Suppressor macrophage (primary cell): ENCODE data around the gene SLMAP.
A peak's percentile ranks its signal among the peaks of the same experiment; 100 is the strongest.
"Not testable (repeated sequence)": the region's sequence is repeated elsewhere in the genome, so short reads cannot be mapped to it uniquely, and the experiment has no call there.

Source experiments
- DNase-seq, 4 experiments: peaks; one replicate each; pipeline ENCODE4 v3.0.0-alpha.2; 2020 to 2022

The SLMAP gene

DNA sequence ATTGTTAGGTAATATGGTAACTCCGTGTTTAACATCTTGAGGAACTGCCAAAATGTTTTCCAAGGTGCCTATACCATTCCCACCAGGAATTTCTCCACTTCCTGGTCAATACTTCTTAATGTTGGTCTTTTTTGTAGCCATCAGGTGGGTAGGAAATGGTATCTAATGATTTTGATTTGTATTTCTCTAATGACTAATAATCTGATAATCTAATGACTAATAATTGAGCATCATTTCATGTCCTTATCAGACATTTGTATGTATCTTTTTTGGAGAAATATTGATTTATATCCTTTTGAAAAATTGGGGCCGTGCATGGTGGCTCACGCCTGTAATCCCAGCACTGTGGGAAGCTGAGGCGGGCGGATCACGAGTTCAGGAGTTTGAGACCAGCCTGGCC, 38.8 kb downstream of the SLMAP start:
- DNase-seq = no peak

DNA sequence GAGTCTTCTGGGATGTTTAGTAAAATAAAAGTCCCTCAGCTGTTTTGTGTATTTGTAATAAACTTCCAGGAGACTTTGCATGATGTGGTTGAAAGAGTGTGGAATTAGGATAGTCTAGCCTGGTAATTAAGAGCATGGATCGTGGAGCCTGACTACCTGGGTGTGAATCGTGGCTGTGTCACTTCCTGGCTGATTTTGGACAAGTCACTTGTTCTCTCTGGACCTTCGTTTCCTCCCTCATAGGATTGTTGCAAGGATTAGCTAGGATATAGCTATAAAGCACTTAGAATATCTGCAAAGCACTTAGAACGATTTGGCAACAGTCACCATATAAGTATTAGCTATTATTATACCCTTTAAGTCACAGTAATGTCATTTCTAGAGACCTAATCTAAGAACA, 40.2 kb downstream of the SLMAP start:
- DNase-seq = no peak

DNA sequence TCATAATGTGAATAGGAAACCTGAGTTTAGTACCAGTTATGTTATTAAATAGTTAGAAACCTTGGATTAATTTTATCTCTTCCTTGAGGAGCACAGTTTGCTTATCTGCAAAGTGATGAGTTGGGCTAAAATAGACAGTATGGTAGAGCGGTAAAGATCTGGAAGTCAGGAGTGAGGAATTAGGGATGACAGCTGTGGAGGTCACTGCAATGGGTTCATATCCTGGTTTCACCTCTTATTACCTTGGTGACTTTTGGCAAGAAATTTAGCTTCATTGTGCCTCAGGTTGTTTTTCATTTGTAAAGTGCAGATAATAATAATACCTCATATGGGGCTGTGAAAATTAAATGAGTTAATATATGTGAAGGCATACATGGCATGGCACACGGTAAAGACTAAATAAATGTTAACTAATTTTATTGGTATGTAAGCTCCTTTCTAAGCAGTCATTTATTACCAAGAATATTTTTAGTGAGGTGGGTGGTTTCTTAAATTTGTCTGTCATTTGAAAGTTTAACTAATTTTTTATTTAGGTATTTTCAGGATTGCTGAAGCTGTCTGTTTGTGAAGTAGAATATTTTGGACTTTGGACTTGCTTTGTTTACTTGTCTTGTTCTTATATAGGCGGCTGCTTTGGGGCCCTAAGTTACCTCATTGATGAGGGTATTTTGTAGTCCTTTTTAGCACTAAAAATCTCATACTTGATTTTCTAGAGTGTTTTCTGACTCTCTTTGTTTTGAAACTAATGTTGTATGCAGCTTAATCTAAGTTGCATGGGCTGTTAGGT, 41.8 kb downstream of the SLMAP start:
- no peak for DNase-seq

DNA sequence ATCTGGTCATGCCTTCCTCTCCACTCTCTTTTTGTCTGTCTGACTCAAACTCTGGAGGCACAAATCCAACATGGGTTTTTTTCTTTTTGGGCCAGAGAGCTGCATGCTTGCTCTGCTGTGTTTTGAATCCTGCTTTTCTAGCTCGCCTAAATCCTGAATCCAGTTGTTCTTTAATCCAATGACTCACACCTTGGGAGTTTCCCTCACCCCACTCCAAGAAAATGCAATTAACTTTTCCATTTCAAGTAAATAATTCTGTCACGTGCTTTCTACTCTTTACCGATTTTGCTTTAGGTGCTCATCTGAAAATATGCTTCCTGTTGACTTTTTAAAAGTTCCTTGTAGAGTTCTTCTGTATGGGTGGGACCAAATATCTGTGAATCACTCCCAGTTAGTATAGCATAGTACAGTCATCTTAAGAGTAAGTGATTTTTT, 47.6 kb downstream of the SLMAP start:
- peak in 2 of 4 experiments; percentile 20 to 28 for DNase-seq

DNA sequence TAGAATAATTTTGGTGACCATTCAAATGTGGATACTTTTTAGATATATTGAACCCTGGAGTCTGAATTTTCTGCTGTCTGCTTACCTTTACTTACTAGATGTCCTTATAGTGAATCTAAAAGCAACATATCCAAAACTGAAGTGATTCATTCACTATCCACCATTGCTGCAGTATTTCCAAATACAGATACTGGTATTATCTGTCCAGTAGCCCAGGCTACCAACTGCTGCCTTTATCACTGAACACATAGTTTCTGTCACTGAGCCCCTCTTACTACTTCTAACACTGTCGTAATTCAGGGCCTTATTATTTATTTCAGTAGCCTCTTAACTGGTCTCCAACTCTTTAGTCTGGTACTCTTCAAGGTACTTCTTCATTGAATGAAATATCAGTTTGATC, 49.2 kb downstream of the SLMAP start:
- no peak for DNase-seq

DNA sequence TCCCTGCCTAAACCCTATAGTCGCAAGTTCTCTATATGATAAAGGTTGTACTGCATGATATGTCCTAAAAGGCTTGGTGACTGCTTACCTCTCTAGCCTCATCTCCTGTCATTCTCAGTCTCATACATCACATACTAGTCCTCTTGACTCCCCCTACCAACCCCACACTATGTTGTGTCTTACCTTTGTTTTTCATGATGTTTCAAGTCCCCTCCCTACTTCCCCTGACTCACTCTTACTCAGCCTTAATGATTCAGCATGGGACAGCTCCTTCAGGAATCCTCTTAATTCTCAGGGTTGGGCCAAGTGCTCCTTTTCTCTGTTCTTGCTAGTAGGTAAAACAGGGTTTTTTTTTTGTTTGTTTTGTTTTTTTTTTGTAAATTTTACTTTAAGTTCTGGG, 49.6 kb downstream of the SLMAP start:
- DNase-seq = peak in 1 of 4 experiments; percentile 8

DNA sequence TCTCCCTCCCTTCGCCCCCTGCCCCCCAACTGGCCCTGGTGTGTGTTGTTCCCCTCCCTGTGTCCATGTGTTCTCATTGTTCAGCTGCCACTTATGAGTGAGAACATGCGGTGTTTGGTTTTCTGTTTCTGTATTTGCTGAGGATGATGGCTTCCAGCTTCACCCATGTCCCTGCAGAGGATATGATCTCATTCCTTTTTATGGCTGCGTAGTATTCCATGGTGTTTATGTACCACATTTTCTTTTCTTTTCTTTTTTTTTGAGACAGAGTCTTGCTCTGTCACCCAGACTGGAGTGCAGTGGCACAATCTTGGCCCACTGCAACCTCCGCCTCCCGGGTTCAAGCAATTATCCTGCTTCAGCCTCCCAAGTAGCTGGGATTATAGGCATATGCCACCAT, 50.1 kb downstream of the SLMAP start:
- DNase-seq = not testable (repeated sequence)

DNA sequence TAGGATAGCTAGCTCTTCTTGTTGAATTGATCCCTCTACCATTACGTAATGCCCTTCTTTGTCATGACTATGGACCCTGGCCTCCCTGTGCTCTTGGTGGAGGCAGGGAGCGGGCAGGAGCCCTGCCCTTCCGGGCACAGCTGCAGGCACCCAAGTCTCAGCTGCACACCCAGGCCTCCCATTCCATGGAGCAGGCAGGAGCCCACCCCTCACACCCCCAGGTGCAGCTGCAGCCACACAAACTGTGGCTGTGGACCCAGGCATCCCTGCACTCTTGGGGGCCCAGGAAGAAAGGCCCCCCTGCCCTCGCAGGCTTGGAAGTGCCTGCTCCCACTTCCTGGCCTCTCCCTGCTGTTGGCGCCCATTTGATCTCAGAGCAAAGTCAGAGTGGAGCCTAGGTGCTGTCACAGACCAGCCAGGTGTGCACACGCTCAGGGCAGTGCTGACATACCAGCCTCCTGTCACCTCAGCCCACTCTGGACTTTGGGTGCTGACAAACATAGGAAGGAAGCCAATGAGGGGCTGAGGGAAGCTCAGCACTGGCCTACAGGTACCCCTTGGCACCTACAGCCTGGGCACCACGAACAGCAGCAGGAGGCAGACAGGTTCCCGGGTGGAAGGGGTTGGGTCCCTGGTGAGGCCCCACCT, 53.0 kb downstream of the SLMAP start:
- no peak for DNase-seq

DNA sequence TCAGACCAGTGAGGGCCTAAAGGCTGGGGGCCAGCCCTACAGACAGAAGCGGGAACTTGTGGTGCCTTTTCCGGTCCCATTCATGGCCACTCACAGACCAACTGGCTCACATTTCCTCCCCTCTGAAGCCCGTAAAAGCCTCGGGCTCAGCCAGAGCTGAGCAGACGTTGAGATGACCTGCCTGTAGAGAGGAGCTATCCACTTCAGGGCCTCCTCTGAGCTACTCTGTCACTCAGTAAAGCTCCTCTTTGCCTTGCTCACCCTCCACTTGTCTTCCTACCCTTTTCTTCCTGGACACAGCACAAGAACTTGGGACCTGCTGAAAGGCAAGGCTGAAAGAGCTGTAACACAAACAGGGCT, 53.5 kb downstream of the SLMAP start:
- DNase-seq = no peak

DNA sequence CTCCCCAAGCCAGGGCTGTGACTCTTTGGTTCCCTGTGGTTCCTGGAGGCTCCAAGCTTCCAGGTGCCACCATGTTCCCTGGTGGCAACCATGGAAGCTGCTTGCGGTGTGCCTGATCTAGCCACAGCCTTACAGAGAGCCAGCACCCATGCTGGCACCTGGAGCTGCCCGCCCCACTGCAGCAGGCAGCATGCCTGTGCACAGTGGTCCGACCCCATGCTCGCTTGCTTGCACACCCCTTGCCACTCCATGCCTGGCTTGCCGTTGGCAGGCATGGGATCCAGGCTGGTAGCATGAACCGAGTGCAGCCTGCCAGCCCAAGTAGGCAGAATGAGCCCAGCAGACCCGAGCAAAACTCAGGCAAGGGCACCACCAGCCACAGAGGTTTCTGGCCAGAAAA, 53.9 kb downstream of the SLMAP start:
- no peak for DNase-seq

DNA sequence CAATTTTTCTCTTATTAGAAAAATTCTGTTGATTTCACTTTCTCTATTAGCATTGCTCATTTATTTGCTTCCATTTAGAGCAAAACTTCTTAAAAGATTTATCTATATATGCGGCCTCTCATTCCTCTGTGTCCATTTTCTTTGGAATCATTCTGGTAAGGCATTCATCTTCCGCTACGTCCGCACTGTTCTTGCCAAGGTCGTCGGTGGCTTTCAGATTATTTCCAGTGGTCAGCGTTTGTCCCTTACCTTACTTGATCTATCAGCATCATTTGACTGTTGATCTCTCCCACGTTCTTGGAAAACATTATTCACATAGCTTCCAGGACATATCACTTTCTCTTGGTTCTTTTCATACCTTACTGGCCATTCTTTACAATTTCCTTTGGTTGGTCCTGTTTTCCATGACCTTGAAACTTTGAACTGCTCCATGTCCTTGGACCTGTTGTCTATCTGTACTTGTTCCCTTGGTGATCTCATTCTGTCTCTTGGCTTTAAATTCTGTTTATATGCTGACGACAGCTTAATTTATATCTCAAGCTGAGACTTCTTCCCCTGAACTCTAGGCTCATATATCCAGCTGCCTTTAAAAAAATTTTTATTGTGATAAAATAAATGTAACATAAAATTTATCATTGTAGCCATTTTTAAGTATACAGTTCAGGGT, 54.5 kb downstream of the SLMAP start:
- no peak for DNase-seq

DNA sequence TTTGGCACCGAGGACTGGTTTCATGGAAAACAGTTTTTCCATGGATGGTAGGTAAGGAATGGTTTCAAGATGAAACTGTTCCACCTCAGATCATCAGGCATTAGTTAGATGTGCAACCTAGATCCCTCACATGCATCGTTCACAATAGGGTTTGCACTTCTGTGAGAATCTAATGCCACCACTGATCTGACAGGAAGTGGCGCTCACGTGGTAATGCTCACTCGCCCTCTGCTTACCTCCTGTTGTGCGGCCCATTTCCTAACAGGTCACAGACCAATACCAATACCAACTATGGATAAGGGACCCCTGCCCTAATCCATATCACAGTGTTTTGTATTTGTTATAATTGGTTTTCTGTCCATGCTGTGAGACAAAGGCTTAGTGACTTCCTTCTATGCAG, 58.9 kb downstream of the SLMAP start:
- peak in 1 of 4 experiments; percentile 7 for DNase-seq

DNA sequence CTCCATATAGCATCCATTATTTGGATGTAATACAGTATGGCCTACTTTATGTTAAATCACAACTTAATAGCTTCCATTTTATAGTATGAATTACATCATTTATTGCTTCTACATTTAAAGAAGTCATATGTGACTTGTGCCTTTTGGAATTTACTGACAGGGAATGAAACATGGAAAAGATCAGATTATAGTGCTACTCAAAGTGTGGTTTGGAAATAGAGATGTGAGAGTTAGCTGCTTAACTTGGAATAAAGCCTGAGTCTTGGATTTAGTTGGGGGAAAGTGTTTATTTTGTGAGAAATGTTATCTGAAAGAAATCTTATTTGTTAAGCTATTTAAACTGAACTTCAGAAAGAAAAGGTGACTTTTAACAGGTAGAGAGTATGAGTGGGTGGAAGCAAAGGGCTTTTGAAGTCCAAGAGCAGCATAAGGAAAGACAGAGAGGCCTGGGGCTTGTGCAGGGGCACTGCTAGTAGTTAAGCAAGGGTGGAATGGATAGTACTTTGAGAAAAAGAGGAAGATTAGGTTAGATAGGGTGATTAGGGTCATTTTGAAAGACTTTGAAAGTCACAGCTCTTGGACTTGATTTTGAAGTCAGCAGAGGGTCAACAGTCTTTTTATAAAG, 60.5 kb downstream of the SLMAP start:
- DNase-seq = peak; percentile 7 to 44 (median 28)

DNA sequence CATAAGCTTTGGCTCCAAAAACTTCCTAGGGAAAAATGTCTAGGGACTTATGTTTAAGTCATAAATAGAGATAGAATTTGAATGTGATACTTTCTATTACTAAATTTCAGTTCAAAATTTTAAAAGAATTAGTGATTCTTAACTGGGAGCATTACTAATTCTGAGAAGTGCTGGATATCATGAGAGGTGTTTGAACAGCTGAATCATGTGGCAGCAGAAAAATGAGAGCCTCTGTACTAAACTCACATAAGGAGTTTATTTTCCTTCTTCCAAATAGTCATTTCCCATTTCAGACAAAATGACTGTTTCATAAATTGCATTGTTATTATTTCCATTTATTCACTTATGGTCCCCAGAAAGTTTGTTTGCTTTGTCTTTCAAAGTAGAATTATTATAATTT, 62.7 kb downstream of the SLMAP start:
- DNase-seq = no peak

DNA sequence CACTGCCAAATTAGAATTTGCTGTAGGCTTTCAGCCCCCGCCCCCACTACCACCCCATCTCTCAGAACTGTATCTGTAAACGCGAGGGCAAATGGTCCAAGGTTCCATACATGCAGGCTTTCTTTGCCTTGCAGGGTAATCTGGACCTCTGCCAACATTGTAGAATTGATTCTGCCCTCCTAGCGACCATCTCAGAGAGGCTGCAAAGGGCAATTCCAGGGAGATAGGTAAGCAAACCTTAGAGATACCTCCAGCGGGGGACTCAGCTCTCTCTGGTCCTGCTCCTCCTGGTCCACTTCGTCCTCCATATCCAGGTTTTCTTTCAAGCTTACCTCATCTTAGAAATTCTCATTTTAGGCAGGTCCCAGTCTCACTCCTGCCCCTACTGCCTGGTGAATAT, 64.4 kb downstream of the SLMAP start:
- DNase-seq = no peak

DNA sequence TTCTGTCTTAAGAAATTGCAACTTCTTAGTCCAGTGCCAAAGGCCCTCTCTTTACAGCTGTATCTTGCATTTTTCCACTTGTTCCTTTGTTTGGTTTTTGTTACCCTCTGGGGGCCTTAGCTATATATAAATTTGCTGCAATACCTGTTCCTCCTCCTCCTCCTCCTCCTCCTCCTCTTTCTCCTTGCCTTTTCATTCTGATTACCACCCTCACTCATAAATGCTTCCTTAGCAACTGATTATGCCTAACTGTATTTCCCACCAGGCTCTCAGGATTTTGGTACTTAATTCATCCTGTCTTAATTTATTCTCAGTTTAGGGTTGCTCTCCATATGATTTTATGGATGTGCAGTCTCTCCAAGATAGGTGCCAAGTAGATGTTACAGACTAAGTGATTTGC, 65.7 kb downstream of the SLMAP start:
- no peak for DNase-seq

DNA sequence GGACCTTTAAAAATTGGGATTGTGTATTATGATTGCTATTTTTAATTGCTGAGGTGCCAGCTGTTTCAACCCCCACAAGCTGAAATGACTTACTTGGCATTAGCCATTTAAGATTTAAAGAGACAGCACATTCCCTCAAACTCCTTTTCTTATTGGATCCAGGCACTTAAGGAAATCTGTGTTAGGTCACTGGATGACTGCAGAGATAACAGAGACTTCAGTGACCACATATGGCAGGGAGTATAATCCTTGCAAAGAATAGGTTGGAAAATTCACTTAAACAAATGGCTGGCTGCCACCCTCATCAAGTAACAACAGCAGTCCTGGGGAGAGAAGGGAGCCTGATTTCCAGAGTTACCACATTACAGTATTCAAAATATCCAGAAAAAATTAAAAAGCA, 66.6 kb downstream of the SLMAP start:
- DNase-seq = no peak

DNA sequence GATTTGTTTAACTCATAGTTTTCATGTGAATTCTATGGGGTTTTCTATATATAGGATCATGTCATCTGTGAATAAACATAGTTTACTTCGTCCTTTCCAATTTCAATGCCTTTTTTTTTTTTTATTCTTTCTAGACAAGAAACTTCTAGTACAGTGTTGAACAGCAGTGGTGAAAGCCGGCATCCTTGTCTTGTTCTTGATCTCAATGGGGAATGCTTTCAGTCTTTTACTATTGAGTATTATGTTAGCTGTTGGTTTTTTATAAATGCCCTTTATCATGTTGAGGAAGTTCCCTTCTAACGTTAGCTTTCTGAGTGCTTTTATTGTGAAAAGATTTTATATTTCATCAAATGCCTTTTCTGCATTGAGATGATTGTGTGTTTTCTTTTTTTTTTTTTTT, 69.0 kb downstream of the SLMAP start:
- DNase-seq = no peak

DNA sequence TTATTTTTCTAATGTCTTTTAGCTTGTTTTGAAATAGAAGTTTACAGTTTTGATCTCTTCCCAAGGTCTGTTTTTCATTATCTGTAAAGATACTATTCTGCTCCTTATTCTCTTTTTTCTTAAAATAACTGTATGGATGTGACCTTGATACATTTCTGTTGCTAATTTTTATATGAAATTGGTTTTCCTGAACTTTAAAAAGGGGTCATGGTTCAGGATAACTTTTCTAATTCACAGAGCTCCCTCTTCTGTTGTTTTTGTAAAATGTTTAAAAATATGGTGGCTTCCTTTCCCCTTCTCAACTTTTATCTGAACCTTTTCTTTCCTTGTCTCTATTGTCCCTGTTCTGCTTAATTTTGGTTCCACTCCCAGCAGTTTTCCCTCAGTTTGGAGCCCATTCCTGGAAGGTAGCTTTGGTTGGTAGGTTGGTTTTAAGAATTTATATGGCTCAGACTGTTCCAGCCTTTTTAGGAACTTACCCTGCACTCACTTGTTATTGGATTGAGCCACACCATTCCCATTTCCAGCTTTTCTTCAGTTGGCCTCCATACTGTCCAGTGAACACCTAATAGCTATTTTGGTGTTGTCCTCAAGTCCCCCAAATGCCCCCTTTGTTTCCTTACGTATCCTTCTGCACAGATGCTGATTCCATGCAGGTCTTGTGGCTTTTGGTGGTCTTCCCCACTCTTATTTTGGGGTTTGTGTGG, 70.3 kb downstream of the SLMAP start:
- no peak for DNase-seq

DNA sequence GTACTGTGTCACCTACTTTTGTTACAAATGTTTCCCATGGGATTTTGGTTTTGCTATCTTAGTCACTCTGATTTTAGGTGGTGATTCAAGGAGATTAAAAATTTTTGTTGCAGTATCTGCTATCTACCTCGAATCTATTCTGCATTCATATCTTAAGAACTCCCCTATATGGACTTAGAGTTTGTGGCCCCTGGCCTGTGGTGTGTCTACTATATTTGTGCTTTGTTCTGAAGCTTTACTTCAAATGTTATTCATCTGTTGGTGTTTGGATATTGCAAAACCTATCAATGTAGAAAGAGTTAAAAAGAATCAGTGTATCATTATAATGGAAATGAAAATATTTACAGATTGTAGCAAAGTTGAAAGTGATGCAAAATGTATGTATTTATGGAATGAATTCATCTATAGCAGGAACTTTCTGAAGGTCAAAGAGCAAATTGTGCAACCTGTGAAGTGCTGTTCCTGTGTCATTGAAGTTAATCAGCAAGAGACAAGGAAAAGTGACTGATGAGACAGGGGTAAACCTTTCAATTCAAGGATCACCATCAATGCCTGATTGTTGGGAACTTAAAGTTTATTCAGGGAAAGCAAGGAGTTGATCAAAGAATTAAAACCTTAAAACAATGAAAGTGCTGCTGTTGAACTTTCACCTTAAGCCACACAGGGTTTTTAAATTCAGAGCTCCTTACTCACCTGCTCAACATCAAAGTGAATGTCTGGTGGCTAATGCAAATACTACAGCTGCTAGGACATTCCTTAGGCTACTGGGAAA, 71.0 kb downstream of the SLMAP start:
- DNase-seq = peak in 2 of 4 experiments; percentile 15 to 33

DNA sequence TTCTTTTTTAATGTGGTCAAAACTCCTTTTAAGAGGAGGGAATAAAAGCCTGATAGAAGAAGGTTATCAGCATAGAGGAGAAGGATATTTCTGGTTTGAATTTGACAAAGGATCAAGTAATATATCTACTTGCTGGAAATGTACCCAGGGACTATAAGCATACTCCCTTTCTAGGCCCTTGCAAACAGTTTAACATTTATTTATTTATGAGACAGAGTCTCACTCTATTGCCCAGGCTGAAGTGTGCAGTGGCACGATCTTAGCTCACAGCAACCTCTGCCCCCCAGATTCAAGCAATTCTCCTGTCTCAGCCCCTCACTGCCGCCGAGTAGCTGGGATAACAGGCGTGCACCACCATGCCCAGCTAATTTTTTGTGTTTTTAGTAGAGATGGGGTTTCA, 71.6 kb downstream of the SLMAP start:
- no peak for DNase-seq

DNA sequence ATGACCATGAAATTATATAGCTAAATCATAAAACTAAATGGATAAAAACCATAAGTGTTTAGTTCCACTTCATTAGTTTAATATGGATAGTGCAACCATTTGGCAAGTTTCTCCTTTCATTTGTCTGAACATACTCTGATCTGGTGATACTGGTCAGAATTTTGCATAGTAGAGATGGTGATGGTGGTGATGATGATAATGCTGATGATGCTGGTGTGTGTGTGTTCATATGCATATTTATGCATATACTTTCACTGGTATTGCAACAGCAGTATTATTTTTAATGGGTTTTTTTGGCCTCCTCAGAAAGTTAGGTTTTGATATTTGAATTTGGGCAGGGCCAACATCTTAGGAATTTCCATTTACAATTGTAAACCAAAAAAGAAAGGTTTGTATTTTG, 76.4 kb downstream of the SLMAP start:
- no peak for DNase-seq
